Psoas muscle (tissue), 8 donors: ENCODE results near the gene CIITA. TPM values are rescaled to one million over a fixed set of nuclear protein-coding genes. Genes with fewer than 3 reads are reported as not detected.
A peak's percentile ranks its signal among the peaks of the same experiment; 100 is the strongest.

Experiments
- ATAC-seq, 4 donors: fragments of 200-7000 bp; cut with Tn5 transposase; one replicate each; pipeline ENCODE4 v1.9.1; 2020; ENCODE audit warnings: moderate library complexity in 3 of 4, mild to moderate bottlenecking in 2 of 4
- DNase-seq, 2 donors: peaks; one replicate each; pipeline ENCODE4 v3.0.0-alpha.2; 2020
- H3K27ac ChIP-seq: fragments of 200-600 bp; one replicate; pipeline ENCODE4 v1.8.0; 2022
- H3K27me3 ChIP-seq, 3 donors: fragments of 200-600 bp in 1 of 3; one replicate each; pipeline versions ENCODE4 v1.6.1 to v1.8.0; 2013 to 2022; ENCODE audit warnings: low read length in 2 of 3, mild to moderate bottlenecking in 2 of 3, moderate library complexity in 1 of 3; ENCODE audit not compliant: insufficient read depth in 3 of 3
- H3K36me3 ChIP-seq, 2 donors: fragments of 200-600 bp in 1 of 2; one replicate each; pipeline versions ENCODE4 v1.6.1 to v1.8.0; 2013 to 2022; ENCODE audit warnings: low read depth in 1 of 2, mild to moderate bottlenecking in 1 of 2, moderate library complexity in 1 of 2; ENCODE audit not compliant: insufficient read depth in 1 of 2
- H3K4me1 ChIP-seq: fragments of 200-600 bp; one replicate; pipeline ENCODE4 v1.8.0; 2022
- H3K4me3 ChIP-seq: fragments of 200-600 bp; one replicate; pipeline ENCODE4 v1.8.0; 2022; ENCODE audit warnings: mild to moderate bottlenecking
- H3K9me3 ChIP-seq: fragments of 200-600 bp; one replicate; pipeline ENCODE4 v1.8.0; 2022
- CTCF ChIP-seq: fragments of 200-600 bp; IDR thresholded peaks from one replicate; pipeline ENCODE4 v1.8.0; 2022; ENCODE audit warnings: antibody characterized with exemption
- WGBS, 3 donors: extraction: QIAGEN DNeasy Blood & Tissue Kit; methylation state at CpG; one replicate each; pipeline versions ENCODE4 v1.1.6 to v1.1.7; 2013; 5-methylcytosine and 5-hydroxymethylcytosine counted together
- intact Hi-C, 2 donors: fragments of 100-400 bp; cut with DNase I; formaldehyde crosslinking; loops; one replicate each; pipeline versions ENCODE4 v1.11.0 to v1.14.2; 2022
- polyA plus RNA-seq, 3 donors: library from polyadenylated mRNA; stranded (reverse); fragments of 200-250 nt; gene quantifications; one replicate each; pipeline ENCODE4 v1.2.3, GENCODE V29; 2013
- total RNA-seq, 4 donors: library from RNA; stranded (reverse); fragmentation: NEBNext Ultra II Directional in 2 of 4; extraction: Animal tissue kit (Norgen Biotek cat#: 25700) in 2 of 4; gene quantifications; one replicate each; pipeline versions ENCODE4 v1.2.1 to v1.2.4, GENCODE V29; 2021 to 2023
- donor health status: healthy with polysubstance abuse.
- donor health status: DM: no; HTN: no; CAD: no; lungs with moderate emphysema.
- donor health status: Bipolar disorder and iron deficiency.
- donor health status: healthy.
- donor health status: DM: yes; HTN: yes; CAD: no.
- donor health status: DM: no; HTN: no; CAD: no.
- donor health status: DM: no; HTN: no; CAD: no.
- donor health status: DM: yes; HTN: yes; CAD: no.

The CIITA gene
- total and polyA plus RNA-seq, 7 donors, result 2.3 to 15.3 (median 4.1) TPM

GRCh38 chr16:10929853-10930754 is 53.1 kb downstream of the CIITA start:
- peak overlapping the region; percentile 10 for H3K27ac ChIP-seq
- H3K4me1 ChIP-seq, result peaks cover 50% of the 10 kb centered on the region
- intact Hi-C loops, result no loop called here
- DNase-seq, result peak in 1 of 2 donors; percentile 29
- WGBS, 3 donors, result 64 to 66% (median 66%) methylated on average over 15 of the region's 15 CpGs
- H3K27me3 ChIP-seq, result no peaks in the 10 kb centered on the region
- H3K9me3 ChIP-seq, result no peaks in the 10 kb centered on the region
- no peak for TF ChIP-seq CTCF
- peaks cover 0 to 56% of the 10 kb centered on the region in 2 donors for H3K36me3 ChIP-seq
- ATAC-seq, result peak in 3 of 4 donors; percentile 11 to 64 (median 46)
- H3K4me3 ChIP-seq, result no peak overlapping the region

DNA sequence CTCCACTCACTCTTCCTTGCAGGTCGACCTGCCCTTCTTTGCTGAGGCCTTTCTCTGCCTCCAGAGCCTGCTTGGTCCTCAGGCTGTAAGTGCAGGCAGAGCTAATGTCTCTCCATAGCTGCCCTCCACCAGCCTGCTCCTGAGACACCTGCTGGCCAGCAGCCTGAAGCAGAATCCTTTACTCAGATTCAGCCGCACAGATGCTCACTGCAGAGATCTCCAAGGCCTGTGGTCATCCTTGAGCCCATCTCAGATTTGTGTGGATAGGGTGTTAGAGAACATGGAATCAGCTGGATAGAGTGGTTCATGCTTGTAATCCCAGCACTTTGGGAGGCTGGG is 53.7 kb downstream of the CIITA start:
- intact Hi-C loops, result no loop called here
- TF ChIP-seq CTCF, result no peak

GRCh38 chr16:10931134-10931533 is 54.1 kb downstream of the CIITA start:
- Histone ChIP-seq H3K27ac (no peak overlapping the region), H3K36me3 (peaks cover 0 to 45% of the 10 kb centered on the region in 2 donors), H3K4me3 (no peak overlapping the region), H3K4me1 (peaks cover 59% of the 10 kb centered on the region), H3K9me3 (no peaks in the 10 kb centered on the region), H3K27me3 (no peaks in the 10 kb centered on the region)
- ATAC-seq (no peak), DNase-seq (no peak)
- no peak for TF ChIP-seq CTCF
- intact Hi-C loops, result no loop called here
- 64 to 76% (median 69%) methylated on average over 7 of the region's 7 CpGs for WGBS, 3 donors

More for the DNA sequence above, 53.7 kb downstream of the CIITA start:
- DNase-seq, result no peak
- H3K27me3 ChIP-seq, result no peaks in the 10 kb centered on the region
- H3K36me3 ChIP-seq, result peaks cover 0 to 49% of the 10 kb centered on the region in 2 donors
- H3K9me3 ChIP-seq, result no peaks in the 10 kb centered on the region
- no peak overlapping the region for H3K4me3 ChIP-seq
- peaks cover 56% of the 10 kb centered on the region for H3K4me1 ChIP-seq
- 74 to 85% (median 84%) methylated on average over 2 of the region's 2 CpGs for WGBS, 3 donors
- no peak for ATAC-seq
- H3K27ac ChIP-seq, result no peak overlapping the region

DNA sequence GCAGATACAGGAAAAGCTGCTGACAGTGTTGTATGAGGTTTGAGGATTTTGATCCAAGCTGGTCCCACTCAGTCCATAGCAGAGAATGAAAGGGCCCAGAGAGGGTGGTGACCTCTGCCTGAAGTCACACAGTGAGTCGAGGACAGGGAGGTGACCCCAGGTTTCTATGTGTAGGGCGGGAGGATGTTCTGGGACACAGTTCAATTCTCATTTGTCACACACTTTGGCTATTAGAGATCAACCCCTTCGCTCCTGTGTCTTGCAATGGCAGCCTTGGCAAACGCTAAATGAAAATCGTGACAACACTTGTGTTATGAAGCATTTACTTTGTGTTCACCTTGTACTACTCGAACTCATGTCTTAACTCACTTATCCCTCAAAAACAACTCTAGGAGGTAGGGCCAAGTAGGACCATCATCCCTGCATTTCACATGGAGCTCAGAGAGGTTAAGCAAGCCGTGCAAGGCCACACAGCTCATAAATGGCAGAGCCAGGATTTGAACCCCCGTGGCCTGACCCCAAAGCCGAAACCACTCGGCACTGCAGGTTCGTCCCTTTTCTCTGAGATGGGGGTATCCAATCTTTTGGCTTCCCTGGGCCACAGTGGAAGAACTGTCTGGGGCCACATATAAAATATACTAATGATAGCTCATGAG is 55.1 kb downstream of the CIITA start:
- H3K27me3 ChIP-seq, result no peaks in the 10 kb centered on the region
- peaks cover 0 to 36% of the 10 kb centered on the region in 2 donors for H3K36me3 ChIP-seq
- DNase-seq, result no peak
- H3K9me3 ChIP-seq, result no peaks in the 10 kb centered on the region
- intact Hi-C loops, result no loop called here
- no peak overlapping the region for H3K4me3 ChIP-seq
- peak overlapping the region; percentile 21 for H3K27ac ChIP-seq
- WGBS, 3 donors, result 89 to 97% (median 90%) methylated on average over 11 of the region's 11 CpGs
- no peak for ATAC-seq
- H3K4me1 ChIP-seq, result peaks cover 69% of the 10 kb centered on the region
- no peak for TF ChIP-seq CTCF
